B cell (primary cell): ENCODE results near the gene PLEKHG2.

Experiments used
- EZH2 ChIP-seq: IDR thresholded peaks from 2 replicates; pipeline ENCODE4 v1.6.1; 2012; ENCODE audit warnings: borderline replicate concordance, low read depth, mild to moderate bottlenecking, moderate library complexity, low read length; ENCODE audit not compliant: insufficient read depth, poor library complexity, severe bottlenecking
- TF ChIP-seq, protein P1 (sequence below): fragments of 200-600 bp; IDR thresholded peaks from one replicate; pipeline ENCODE4 v1.8.0; 2022; ENCODE audit warnings: antibody characterized with exemption, mild to moderate bottlenecking

DNA sequence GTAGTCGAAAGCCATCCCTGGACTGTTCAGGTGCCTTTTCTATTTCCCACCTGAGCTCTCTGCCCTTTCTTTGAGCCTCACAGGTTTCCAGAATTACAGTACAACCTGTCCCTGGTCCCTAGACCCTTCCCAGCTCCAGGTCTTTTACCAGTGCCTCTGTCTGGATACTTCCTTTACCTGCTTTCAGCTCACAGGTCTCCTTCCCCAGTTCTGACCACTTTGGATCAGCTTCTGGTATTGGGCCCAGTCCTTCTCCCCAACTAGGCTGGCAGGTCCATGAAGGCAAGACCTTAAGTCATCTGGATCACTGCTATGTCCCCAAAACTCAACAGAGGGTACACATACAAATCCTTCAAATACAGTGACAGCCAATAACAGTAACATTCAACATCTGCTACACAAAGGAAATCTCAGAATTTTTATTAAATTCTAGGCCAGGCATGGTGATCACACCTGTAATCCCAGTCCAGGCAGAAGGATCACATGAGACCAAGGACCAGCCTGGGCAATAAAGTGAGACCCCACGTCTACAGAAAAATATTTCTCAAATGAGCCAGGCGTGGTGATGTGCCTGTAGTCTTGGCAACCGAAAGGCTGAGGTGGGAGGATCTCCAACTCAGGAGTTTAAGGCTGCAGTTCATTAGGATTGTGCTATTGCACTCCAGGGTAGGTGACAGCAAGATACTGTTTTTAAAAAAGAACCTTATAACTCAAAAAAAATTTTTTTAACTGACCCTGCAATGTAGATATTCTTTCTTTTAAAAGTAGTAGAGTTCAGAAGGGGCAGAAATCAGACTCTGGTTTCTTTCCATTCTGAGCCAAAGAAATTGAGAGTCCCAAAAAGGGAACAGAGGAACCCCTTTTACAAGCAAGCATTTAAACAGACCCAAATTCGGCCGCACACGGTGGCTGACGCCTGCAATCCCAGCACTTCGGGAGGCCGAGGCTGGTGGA is 21.9 kb downstream of the PLEKHG2 start:
- TF ChIP-seq, protein P1, sequence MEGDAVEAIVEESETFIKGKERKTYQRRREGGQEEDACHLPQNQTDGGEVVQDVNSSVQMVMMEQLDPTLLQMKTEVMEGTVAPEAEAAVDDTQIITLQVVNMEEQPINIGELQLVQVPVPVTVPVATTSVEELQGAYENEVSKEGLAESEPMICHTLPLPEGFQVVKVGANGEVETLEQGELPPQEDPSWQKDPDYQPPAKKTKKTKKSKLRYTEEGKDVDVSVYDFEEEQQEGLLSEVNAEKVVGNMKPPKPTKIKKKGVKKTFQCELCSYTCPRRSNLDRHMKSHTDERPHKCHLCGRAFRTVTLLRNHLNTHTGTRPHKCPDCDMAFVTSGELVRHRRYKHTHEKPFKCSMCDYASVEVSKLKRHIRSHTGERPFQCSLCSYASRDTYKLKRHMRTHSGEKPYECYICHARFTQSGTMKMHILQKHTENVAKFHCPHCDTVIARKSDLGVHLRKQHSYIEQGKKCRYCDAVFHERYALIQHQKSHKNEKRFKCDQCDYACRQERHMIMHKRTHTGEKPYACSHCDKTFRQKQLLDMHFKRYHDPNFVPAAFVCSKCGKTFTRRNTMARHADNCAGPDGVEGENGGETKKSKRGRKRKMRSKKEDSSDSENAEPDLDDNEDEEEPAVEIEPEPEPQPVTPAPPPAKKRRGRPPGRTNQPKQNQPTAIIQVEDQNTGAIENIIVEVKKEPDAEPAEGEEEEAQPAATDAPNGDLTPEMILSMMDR, result no peak
- no peak for TF ChIP-seq EZH2
